GM18520 (cell line): ENCODE results near the gene PPP2R5B.

Source experiments
- ATAC-seq: cut with Tn5 transposase; IDR thresholded peaks from one replicate; pipeline ENCODE4 v1.9.1; 2021; ENCODE audit not compliant: unreplicated experiment

The PPP2R5B gene

DNA sequence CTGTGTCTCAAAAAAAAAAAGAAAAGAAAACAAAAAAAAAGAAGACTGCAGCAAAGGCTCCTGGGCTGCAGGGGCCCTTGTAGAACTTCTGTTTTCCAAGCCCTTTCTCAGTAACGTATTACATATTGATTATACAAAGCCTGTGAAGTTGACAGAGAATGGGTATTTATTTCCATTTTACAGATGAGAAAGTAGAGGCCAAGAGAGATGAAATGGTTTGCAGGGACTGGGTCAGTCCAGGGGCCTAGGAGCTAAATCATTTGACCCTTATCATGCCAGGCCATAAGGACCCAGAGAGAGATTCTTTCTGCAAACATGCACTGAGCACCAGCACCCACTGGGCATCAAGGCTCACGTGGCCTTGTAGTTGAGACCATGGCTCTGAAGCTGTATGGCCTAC lies 4.5 kb downstream of the PPP2R5B start:
- ATAC-seq = no peak

DNA sequence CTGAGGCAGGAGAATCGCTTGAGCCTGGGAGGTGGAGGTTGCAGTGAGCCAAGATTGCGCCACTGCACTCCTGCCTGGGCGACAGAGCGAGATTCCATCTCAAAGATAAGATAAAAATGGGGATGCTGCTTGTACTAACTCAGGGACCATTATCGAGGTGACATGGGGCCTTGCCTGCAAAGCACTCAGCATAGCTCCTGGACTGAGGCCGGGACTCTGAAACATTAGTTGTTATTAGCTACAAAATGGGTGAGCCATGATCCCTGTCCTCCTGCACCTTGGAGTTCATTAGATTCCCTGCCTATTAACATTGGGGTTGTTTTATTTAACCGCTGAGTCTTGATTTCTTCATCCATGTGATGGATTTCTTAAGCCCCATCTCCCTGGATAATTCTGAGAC lies 5.1 kb downstream of the PPP2R5B start:
- no peak for ATAC-seq

DNA sequence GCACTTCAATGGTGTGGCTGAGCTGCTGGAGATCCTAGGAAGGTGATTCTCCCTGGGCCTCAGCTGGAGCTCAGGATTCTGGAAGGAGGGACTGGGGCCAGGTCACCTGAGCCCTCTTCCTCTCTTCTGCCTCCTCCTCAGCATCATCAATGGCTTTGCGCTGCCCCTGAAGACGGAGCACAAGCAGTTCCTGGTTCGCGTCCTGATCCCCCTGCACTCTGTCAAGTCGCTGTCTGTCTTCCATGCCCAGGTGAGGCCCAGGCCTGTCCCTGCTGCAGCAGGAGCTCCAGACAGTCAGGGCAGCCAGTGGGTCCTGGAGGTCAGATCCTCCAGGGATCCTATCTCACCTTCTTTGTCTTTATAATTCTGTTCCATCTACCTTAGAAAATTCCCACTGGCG lies 5.9 kb downstream of the PPP2R5B start:
- no peak for ATAC-seq

DNA sequence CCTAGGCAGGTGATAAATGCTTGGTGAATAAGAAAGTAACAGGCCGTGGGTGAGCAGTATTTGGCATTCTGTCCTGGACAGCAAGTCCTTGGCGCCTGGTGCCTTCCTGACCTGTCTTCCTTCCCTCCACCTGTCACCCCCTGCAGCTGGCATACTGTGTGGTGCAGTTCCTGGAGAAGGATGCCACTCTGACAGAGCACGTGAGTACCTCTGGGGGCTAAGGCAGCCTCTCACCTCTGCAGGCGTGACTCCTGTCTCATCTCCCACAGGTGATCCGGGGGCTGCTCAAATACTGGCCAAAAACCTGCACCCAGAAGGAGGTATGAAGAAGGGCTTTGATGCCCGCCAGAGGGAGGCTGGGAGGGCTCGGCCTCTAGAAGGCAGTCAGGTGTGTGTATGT lies 6.8 kb downstream of the PPP2R5B start:
- ATAC-seq = no peak

DNA sequence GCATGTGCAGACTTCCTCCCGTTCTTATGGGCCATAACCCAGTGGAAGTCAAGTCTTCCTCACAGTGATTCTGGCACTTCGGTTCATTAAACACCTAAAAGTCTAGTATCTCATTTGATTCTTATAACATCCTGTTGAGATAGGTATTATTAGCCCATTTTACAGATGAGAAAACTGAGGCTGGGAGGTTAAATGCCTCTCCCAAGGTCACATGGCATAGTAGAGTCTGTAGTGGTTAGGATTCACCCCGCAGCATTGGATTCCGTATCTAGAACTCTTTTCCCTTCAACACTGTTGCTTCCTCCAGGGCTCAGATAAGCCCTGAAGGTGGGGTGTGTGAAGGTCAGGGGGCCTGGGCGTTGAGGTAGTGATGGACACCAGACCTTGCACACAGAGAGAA lies 7.8 kb downstream of the PPP2R5B start:
- no peak for ATAC-seq

DNA sequence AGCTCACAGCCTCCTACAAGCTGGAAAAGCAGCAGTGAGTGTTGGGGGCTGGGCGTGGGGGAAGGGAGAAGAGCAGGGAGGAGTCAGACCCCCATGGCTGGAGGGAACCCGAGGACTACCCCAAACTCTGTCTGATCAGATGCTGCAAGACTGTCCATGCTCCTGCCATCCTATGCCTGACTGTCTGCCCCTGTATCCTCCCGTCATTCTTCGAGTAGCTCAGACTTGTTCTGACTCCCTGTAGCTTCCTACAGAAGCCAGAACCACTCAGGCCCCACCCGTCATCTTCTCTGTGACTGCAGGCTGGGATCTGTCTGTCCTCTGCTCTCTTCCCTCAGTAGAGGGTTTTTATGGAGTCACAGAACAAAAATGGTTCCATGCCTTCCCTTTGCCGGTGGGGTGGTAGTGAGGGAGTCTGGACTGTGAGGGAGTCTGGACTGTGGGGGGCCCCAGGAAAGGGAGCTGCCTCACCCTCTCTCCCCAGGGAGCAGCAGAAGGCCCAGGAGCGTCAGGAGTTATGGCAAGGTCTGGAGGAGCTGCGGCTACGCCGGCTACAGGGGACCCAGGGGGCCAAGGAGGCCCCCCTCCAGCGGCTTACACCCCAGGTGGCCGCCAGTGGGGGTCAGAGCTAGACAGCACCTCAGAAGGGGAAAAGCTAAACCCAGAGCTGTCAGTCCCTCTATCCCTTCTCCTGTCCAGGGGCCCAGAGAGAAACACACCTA lies 8.9 kb downstream of the PPP2R5B start:
- ATAC-seq = no peak

DNA sequence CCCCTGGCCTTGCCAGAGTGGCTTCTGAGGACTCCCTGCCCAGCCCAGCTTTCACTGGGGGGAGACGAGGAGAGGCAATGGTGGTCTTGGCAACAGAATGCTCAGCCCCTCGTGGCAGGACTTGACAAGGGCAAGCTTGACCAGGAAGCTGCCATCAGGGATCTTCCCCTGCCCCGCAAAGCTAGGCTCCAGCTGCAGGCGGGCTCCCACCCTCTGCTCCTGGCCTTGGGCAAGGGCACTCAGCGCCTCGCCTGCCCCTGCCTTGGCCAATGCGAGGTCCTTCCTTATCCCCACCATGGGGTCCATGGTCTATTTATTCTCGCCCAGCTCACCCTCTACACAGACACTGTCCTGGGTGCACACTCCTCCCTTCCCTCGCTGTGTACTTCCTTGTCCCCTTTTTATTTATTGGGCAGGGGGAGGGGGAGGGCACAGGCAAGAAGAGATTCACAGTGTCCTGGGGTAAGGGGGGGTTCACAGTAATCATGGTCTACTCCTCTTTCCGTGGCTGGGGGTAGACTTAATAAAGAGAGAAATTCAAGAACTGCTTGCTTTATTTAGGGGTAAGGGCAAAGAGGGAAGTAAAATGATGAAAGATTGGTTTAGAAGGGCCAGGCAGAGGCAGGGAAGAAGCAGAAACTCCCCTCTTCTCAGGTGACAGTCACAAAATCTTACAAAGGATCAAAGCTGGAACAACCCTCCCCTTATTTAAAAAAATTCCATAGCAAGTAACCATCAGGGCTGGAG lies 9.6 kb downstream of the PPP2R5B start:
- ATAC-seq = no peak

DNA sequence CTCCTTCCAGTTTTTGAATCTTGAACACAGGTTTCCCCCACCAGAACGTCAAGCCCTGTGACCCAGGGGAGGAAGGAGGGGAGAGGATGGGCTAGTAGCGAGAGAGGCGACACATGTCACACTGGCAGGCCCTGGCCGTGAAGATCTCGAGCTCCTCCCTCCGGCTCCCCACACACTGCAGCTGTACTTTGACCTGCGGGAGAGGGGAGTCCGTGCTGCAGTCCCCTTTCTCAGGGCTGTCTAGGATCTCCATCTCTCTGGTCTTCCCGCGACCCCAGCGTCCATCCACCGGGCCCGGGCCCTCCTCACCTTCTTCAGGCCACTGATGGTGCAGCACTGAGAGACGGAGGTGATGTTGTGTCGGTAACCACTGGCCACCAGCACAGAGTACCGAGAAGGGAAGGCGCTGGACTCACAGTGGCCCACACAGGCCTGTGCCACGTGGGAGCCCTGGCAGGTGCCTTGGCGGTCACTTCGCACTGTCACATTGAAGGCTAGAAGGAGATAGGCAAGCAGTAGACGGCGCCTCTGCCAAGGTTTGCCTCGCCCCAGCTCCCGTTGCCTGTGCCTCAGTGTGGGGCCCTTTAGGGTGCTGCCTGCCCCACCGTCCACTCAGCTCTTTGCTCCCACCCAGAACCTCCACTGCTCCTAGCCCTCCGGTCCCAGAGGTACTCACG lies 10.3 kb downstream of the PPP2R5B start:
- no peak for ATAC-seq

DNA sequence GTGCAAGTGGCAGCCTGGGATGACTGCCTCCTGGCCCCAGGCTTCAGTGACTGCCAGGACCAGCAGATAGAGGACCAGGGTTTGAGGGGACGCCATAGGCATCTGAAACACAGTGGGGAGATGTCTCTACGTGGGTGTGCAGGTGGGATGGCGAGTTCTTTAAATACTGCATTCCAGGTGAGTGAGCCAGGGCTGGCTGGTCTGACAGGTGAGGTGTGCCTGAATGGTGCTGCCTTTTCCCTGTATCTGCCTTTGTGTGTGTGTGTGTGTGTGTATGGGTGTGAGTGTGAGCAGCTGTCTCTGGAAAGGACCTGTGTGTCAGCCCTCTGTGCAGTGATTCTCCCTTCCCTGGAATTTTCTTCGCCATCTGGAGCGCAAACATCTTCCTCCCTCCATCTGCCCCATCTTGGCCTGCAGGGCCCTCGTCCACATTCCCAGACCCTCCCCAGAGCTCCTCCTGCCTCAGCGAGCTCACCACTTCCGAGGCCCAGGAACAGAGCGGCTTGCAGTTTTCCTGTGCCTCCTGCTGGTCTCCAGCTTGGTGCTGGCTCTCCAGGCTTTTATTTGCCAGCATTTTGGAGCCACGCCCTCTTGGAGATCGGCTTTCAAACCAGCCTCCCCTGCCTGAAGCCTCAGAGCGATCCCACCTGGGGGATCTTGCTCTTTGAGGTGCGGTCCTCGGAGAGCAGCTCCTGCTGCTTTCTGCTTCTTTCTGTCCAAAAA lies 11.0 kb downstream of the PPP2R5B start, which contains the start of gene GPHA2:
Gene GPHA2, minus strand, starts transcription at position 535 of the 723 bp plus-strand sequence. Its CDS starts 433 bp downstream, at position 102.
- no peak for ATAC-seq

DNA sequence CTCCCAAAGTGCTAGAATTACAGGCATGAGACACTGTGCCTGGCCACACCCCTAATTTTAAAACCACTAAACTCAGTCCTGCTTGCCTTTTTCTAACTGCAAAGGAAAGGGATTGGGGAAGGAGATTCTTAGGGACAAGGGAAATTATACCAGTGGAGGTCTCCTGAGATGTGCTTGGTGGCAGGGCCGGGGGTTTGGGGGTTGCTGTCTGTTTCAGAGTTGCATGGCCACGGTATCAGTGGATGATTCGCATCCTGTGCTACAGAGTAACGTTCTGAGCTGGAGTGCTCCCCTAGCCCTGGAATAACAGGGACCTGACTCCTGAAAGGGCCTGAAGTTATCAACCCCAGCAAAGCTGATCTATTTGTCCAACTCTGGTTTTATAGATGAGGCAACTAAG lies 12.1 kb downstream of the PPP2R5B start:
- no peak for ATAC-seq

DNA sequence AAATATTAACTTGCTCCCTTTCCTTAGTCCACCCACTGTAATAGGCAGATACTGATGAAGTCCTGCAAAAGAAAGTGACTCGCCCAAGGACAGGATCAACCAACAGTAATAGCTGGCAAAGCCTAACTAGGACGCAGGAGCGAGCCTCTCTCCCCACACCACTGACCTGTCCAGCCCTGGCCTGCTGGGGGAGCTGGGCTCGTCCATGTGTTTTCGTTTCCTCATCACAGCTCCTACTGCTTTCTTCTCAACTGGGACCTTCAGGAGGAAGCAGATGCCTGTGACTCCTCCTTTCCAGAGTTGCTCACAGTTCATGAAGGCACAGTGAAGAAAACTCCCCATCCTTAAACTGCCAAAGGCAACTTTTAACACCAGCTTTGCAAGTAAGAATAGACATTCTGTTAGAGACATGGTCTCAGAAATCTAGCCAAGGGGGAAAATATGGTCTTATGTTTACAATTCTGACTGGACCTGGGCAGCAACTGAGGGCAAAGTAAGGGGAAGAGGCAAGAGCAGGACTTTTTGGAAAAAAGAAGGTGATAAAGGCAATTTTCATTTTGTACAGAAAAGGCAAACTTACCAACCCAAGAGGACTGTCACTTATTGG lies 22.8 kb downstream of the PPP2R5B start:
- ATAC-seq = no peak

DNA sequence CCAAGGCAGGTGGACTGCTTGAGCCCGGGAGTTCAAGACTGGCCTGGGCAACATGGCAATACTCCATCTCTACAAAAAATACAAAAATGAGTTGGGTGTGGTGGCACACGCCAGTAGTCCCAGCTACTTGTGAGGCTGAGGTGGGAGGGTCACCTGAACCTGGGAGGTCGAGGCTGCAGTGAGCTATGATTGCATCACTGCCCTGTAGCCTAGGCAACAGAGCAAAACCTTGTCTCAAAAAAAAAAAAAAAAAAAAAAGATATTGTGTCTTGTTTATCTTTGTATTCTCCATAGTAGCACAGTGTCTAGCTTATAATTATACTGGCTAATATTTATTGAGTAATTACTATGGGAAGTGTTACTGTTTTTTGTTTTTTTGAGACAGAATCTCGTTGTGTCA lies 27.0 kb downstream of the PPP2R5B start:
- no peak for ATAC-seq

DNA sequence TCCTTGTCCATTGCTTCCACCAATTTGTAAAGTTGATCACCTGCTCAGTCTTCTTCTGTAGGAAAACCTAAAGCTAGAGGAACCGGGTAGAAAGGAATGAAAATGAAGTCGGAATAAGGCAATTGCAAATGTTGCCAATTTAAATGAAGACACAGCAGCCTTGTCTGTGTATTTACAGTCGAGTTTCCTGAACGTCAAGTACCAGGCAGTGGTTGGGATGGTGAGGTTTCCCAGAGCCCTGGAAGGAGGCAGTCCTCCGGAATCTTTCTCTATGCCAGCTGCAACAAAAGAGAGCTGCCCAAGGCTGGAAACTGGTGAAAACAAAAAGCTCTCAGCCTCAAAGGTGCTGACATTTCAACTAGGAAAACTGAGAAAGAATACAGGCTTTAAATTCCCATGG lies 29.7 kb downstream of the PPP2R5B start:
- ATAC-seq = no peak

DNA sequence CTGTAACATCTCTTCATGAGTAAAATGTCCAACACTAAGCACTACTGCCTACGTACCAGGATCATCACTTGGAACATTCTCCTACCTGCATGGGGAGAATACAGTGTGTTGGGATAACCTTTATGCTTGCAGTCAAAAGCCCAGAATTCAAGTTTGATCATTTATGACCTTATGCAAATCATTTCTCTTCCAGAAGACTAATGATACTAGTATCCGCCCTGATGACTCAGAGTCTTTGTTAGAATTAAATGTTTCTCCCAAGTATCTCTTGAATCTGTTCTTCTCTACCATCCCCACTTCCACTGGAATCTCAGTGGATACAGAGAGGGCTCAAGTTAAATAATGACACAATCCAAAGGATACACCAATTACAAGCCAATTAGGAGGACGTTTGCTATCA lies 35.0 kb downstream of the PPP2R5B start:
- ATAC-seq = no peak

DNA sequence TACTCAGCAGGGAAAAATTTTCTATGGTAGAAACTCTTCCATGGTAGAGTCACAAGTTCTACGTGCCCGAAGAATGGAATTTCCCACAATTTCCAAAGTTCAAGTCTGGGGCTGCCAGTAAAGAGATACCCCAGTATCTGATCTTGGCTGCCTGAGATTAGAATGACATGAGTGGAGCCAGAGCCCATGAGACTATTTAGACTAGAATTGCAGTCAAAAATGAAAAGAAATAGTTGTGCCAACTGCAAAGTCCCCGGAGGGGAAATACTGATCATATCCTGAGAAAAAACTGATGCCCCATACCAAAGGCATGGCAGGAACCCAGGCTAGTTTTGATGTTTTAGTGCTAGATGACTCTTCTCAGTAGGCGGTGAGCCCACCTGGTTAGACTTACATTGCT lies 36.2 kb downstream of the PPP2R5B start:
- no peak for ATAC-seq

DNA sequence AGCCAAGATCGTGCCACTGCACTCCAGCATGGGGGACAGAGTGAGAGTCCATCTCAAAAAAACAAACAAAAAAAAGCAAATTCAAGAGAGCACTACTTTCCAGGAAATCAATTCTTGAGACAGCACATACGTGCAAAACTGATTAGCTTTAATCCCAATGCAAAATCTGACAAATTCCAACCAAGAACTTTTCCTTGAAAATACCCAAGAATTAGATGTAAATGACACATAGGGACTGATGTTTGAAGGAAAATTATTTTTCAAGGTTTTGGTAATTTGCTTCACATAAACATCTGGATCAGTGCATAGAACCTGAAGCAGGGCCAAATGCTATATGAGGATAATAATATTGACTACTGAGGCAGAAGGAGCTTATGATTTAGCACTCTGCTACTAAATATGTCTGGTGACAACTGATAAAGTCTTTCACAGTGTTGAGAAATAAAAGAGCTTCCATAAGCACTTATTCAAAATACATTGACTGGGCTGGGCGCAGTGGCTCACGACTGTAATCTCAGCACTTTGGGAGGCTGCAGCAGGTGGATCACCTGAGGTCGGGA lies 38.7 kb downstream of the PPP2R5B start:
- no peak for ATAC-seq

DNA sequence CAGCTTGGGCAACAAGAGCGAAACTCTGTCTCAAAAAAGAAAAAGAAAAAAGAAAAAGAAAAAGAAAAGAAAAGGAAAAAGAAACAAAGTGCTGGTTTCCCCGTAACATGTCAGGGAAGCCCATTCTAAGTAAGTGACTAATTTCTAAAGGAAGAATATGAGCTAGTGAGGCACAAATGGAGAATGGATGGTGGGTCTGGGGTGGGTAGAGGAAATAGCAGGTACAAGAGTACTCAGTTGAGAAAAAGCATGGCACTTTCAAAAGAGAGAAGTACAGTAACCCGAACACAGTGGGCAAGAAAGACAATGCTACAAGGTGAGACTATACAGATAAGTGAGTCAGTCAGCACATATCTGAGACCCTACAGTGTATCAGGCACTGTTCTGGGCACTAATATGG lies 42.9 kb downstream of the PPP2R5B start:
- no peak for ATAC-seq

DNA sequence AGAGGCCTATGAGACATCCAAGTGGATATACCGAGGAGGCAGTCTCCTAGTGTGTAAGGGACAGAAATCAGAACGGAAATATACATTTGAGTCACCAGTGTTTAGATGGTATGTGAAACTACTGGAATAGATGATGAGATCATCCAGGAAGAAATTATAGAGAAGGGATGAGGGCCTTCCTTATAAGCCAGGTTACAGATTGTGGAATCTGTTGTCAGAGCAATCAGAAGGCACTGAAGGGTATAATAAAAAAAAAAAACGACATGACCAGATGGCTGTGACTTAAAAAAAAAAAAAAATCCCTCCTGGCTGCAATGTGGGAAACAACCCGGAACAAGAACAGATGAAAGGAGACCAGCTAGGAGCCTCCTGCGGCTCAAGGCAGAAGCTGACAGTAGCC lies 44.7 kb downstream of the PPP2R5B start:
- no peak for ATAC-seq

DNA sequence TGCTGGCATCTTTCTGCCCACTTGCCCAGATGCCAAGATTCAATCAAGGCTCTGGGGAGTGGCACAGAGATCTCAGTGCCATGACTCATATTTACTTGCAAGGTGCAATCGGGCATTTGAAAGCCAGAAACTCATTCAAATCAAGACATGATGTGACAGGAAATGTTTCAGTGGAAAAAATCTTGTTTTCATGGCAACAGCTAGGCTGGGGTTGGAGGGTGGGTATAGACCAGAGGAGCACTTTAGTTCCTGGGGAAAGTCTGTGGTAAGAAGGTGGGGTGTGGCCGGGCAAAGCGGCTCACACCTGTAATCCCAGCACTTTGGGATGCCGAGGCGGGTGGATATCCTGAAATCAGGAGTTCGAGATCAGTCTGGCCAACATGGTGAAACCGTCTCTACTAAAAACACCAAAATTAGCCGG lies 46.3 kb downstream of the PPP2R5B start:
- ATAC-seq = no peak

DNA sequence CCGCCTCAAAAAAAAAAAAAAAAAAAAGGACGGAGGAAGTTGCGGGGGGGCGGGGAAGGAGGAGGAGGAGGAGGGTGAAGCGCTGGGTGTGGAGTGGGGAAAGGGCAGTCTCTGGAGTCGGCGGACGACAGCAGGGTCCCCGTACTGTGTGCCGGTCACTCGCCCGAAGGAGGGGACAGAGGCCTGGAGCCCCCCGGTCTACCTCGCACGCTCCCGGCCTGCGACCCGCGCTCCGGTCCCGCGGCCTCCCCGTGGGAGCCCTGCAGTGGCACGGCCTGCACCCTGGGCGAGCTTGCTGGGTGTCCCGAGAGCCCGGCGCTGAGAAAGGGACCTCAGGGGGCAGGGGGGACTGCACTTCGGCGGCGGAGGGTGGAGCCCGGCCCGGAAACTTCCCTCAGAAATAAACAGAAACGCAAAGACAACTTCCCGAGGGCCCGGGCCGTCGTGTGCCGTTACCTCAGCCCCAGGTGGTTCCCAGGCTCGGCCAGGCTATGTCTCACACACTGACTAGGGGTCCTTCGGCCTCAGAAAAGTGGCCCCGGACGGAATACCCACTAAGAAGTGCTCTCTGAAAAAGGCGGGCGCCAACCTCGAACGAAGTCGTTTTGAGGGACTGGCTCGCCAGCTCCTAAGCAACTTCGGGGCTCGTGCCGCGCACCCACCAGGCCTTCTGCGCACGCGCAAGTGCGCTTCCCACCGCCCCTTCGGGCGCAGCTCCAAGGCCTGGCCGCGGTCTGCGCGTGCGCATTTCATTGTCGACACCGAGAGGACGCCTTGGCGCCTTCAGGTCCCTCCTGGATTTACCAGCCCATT lies 47.1 kb downstream of the PPP2R5B start, which contains the start of gene MAJIN:
Gene MAJIN, minus strand, starts transcription at position 688 of the 813 bp plus-strand sequence. CDS start 12,703 bp downstream, outside the sequence.
- no peak for ATAC-seq
